ENCODE data around the gene GNG14. TPM values are rescaled to one million over a fixed set of nuclear protein-coding genes. Genes with fewer than 3 reads are reported as not detected.
A peak's percentile ranks its signal among the peaks of the same experiment; 100 is the strongest.

GNG14 gene
- total RNA-seq, 2 experiments from 2014 or later: not detected

GRCh38 chr19:12648088-12648487, 39.7 kb upstream of the GNG14 start:
- ChIA-PET CTCF (interaction anchor here (2.3 kb wide), 1 partner anchor 9 kb away, joined by 13 read pairs; no protein-coding TSS in a partner anchor), POLR2A (no interaction called here)
- ATAC-seq (no peak), DNase-seq (no peak)
- no peaks in the 10 kb centered on the region for H3K27me3 Mint-ChIP-seq
- no peak overlapping the region for H3K27ac Mint-ChIP-seq
- intact Hi-C loops (cut with micrococcal nuclease): no loop called here
- H3K4me3 Mint-ChIP-seq: no peak overlapping the region
- peaks cover 45% of the 10 kb centered on the region for H3K36me3 Mint-ChIP-seq (ENCODE audit: low read depth)
- peaks cover 5% of the 10 kb centered on the region for H3K4me1 Mint-ChIP-seq (ENCODE audit: low read depth)
- no peaks in the 10 kb centered on the region for H3K9me3 Mint-ChIP-seq
- TF ChIP-seq CTCF (IDR thresholded peaks at IDR 0.05): no peak

GRCh38 chr19:12649941-12650340, 37.9 kb upstream of the GNG14 start:
- no peaks in the 10 kb centered on the region for H3K27me3 Mint-ChIP-seq
- no peak overlapping the region for H3K27ac Mint-ChIP-seq
- H3K4me3 Mint-ChIP-seq: no peak overlapping the region
- H3K36me3 Mint-ChIP-seq (ENCODE audit: low read depth): peaks cover 44% of the 10 kb centered on the region
- H3K4me1 Mint-ChIP-seq (ENCODE audit: low read depth): peaks cover 5% of the 10 kb centered on the region
- ChIA-PET POLR2A (interaction anchor here (1.1 kb wide), 1 partner anchor 22 kb away, joined by 3 read pairs; no protein-coding TSS in a partner anchor), CTCF (interaction anchor here (1.2 to 2.3 kb wide), 2 partner anchors 11 to 16 kb away, joined by 3 to 13 read pairs; partner anchors contain the start of genes MAN2B1 and WDR83)
- no peaks in the 10 kb centered on the region for H3K9me3 Mint-ChIP-seq
- intact Hi-C loops (cut with micrococcal nuclease): no loop called here
- TF ChIP-seq CTCF (IDR thresholded peaks at IDR 0.05): no peak
- no peak for DNase-seq
- ATAC-seq: no peak

DNA sequence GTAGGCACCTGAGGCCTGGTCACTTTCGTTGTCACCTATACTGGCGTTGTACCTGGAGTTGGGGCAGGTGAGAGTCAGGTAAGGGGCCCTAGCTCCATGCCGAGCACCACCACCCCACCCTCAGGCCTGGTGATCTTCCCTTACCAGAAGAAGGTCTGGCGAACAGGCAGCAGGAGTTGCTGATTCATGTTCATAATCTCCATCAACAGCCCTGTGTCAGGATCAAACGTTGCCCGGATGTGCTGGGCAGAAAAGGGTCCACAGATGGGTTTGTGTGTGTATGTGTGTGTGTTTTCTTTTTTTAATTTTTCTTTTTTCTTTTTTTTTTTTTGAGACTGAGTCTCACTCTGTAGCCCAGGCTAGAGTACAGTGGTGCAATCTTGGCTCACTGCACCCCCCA, 35.6 kb upstream of the GNG14 start:
- H3K4me1 Mint-ChIP-seq (ENCODE audit: low read depth): peaks cover 2% of the 10 kb centered on the region
- ChIA-PET POLR2A (interaction anchor here (1.1 kb wide), 1 partner anchor 11 kb away, joined by 3 read pairs; no protein-coding TSS in a partner anchor), CTCF (interaction anchor here (1.6 kb wide), 1 partner anchor 12 kb away, joined by 6 read pairs; no protein-coding TSS in a partner anchor)
- no peaks in the 10 kb centered on the region for H3K27me3 Mint-ChIP-seq
- ATAC-seq (no peak), DNase-seq (no peak)
- H3K9me3 Mint-ChIP-seq: no peaks in the 10 kb centered on the region
- no peak overlapping the region for H3K4me3 Mint-ChIP-seq
- peaks cover 57% of the 10 kb centered on the region for H3K36me3 Mint-ChIP-seq (ENCODE audit: low read depth)
- TF ChIP-seq CTCF (IDR thresholded peaks at IDR 0.05): no peak
- intact Hi-C loops (cut with micrococcal nuclease): no loop called here
- no peak overlapping the region for H3K27ac Mint-ChIP-seq

GRCh38 chr19:12655546-12655945, 32.3 kb upstream of the GNG14 start:
- no peak overlapping the region for H3K27ac Mint-ChIP-seq
- no peak for ATAC-seq
- ChIA-PET CTCF (interaction anchor here (1.7 kb wide), 1 partner anchor 16 kb away, joined by 5 read pairs; no protein-coding TSS in a partner anchor), POLR2A (interaction anchor here (1.4 kb wide), 1 partner anchor 17 kb away, joined by 8 read pairs; no protein-coding TSS in a partner anchor)
- no peaks in the 10 kb centered on the region for H3K4me1 Mint-ChIP-seq (ENCODE audit: low read depth)
- TF ChIP-seq CTCF (IDR thresholded peaks at IDR 0.05): no peak
- intact Hi-C loops (cut with micrococcal nuclease): no loop called here
- H3K4me3 Mint-ChIP-seq: no peak overlapping the region
- H3K36me3 Mint-ChIP-seq (ENCODE audit: low read depth): peaks cover 59% of the 10 kb centered on the region
- DNase-seq: no peak
- no peaks in the 10 kb centered on the region for H3K27me3 Mint-ChIP-seq
- no peaks in the 10 kb centered on the region for H3K9me3 Mint-ChIP-seq

- DNase-seq: peak; percentile 69
- H3K36me3 Mint-ChIP-seq (ENCODE audit: low read depth): peaks cover 59% of the 10 kb centered on the region
- no peaks in the 10 kb centered on the region for H3K27me3 Mint-ChIP-seq
- CTCF ChIA-PET: no interaction called here
- H3K4me1 Mint-ChIP-seq (ENCODE audit: low read depth): no peaks in the 10 kb centered on the region
- no peaks in the 10 kb centered on the region for H3K9me3 Mint-ChIP-seq
- H3K27ac Mint-ChIP-seq: no peak overlapping the region
- H3K4me3 Mint-ChIP-seq: no peak overlapping the region
- POLR2A ChIA-PET: interaction anchor here (1.1 kb wide), 1 partner anchor 17 kb away, joined by 4 read pairs; no protein-coding TSS in a partner anchor
- intact Hi-C loops (cut with micrococcal nuclease): no loop called here
- ATAC-seq: peak; percentile 86
- no peak for TF ChIP-seq CTCF (IDR thresholded peaks at IDR 0.05)
Observed at GRCh38 chr19:12656899-12657571, 30.8 kb upstream of the GNG14 start.
